GM23338 (cell line): ENCODE results near the gene SURF1. TPM values are rescaled to one million over a fixed set of nuclear protein-coding genes. Genes with fewer than 3 reads are reported as not detected.
"Not testable (repeated sequence)": the region's sequence is repeated elsewhere in the genome, so short reads cannot be mapped to it uniquely, and the experiment has no call there.

Experiments used
- ATAC-seq: fragments of 200-7000 bp; cut with Tn5 transposase; 3 replicates; pipeline ENCODE4 v1.9.1; 2020
- DNase-seq: peaks from one replicate; pipeline ENCODE4 v3.0.0-alpha.2; 2015; ENCODE audit warnings: low spot score
- H2AFZ ChIP-seq: fragments of 200-600 bp; sonication (generic); 2 replicates; pipeline ENCODE4 v1.8.0; 2016; ENCODE audit warnings: antibody characterized with exemption, mild to moderate bottlenecking, moderate library complexity
- H3F3A ChIP-seq: fragments of 200-600 bp; sonication (generic); replicated peaks from 2 replicates; pipeline ENCODE4 v1.8.0; 2017; ENCODE audit warnings: antibody characterized with exemption, mixed run types, low read depth
- H3K27ac ChIP-seq: fragments of 200-600 bp; sonication (generic); 2 replicates; pipeline ENCODE4 v1.6.1; 2016; ENCODE audit warnings: low read depth
- H3K27me3 ChIP-seq: fragments of 200-600 bp; sonication (generic); 2 replicates; pipeline ENCODE4 v1.8.0; 2016; ENCODE audit warnings: mild to moderate bottlenecking, mixed run types, moderate library complexity; ENCODE audit not compliant: insufficient read depth
- H3K36me3 ChIP-seq: fragments of 200-600 bp; sonication (generic); 2 replicates; pipeline ENCODE4 v1.8.0; 2016; ENCODE audit warnings: mild to moderate bottlenecking; ENCODE audit not compliant: insufficient read depth
- H3K4me1 ChIP-seq: fragments of 200-600 bp; sonication (generic); 2 replicates; pipeline ENCODE4 v1.8.0; 2016; ENCODE audit warnings: mild to moderate bottlenecking, moderate library complexity; ENCODE audit not compliant: insufficient read depth
- H3K4me2 ChIP-seq: fragments of 200-600 bp; sonication (generic); 2 replicates; pipeline ENCODE4 v1.7.1; 2017; ENCODE audit warnings: mixed run types
- H3K4me3 ChIP-seq: fragments of 200-600 bp; sonication (generic); 2 replicates; pipeline ENCODE4 v1.6.1; 2016; ENCODE audit warnings: mixed run types
- H3K79me2 ChIP-seq: fragments of 200-600 bp; sonication (generic); replicated peaks from 2 replicates; pipeline ENCODE4 v1.8.0; 2017; ENCODE audit warnings: mild to moderate bottlenecking; ENCODE audit not compliant: insufficient read depth
- H3K9me2 ChIP-seq: fragments of 200-600 bp; sonication (generic); 2 replicates; pipeline ENCODE4 v1.8.0; 2017; ENCODE audit not compliant: insufficient read depth
- H4K20me1 ChIP-seq: fragments of 200-600 bp; sonication (generic); replicated peaks from 2 replicates; pipeline ENCODE4 v1.8.0; 2017; ENCODE audit warnings: mild to moderate bottlenecking; ENCODE audit not compliant: insufficient read depth
- H3K27ac Mint-ChIP-seq: 2 replicates; pipeline ENCODE4 v1.8.0; 2020; ENCODE audit warnings: inconsistent platforms, mild to moderate bottlenecking, moderate library complexity, mixed read lengths
- H3K27me3 Mint-ChIP-seq: 3 replicates; pipeline ENCODE4 v1.8.0; 2022; ENCODE audit warnings: low read depth, mild to moderate bottlenecking, moderate library complexity, mixed read lengths, inconsistent platforms; ENCODE audit not compliant: insufficient read depth, poor library complexity
- H3K36me3 Mint-ChIP-seq: 3 replicates; pipeline ENCODE4 v1.8.0; 2021; ENCODE audit warnings: low read depth, mild to moderate bottlenecking, inconsistent platforms, moderate library complexity, mixed read lengths
- H3K4me1 Mint-ChIP-seq: 3 replicates; pipeline ENCODE4 v1.8.0; 2020; ENCODE audit warnings: mild to moderate bottlenecking, inconsistent platforms, mixed read lengths
- H3K4me3 Mint-ChIP-seq: 3 replicates; pipeline ENCODE4 v1.8.0; 2021; ENCODE audit warnings: moderate library complexity, mild to moderate bottlenecking, inconsistent platforms, mixed read lengths
- H3K9me3 Mint-ChIP-seq: 3 replicates; pipeline ENCODE4 v1.8.0; 2020; ENCODE audit warnings: moderate library complexity, mild to moderate bottlenecking, inconsistent platforms, mixed read lengths
- CREB1 ChIP-seq: fragments of 250-450 bp; sonication (Bioruptor Pico); IDR thresholded peaks from 2 replicates; pipeline ENCODE4 v1.5.0; 2020; ENCODE audit warnings: low read depth, mild to moderate bottlenecking, moderate library complexity
- CTCF ChIP-seq, 2 experiments: fragments of 200-600 bp in 1 of 2; sonication (generic) in 1 of 2; conservative IDR thresholded peaks; 2 replicates each; pipeline versions ENCODE4 v1.5.1 to v1.6.1; 2016 to 2017; ENCODE audit warnings: antibody characterized with exemption in 2 of 2, low read depth in 2 of 2, mild to moderate bottlenecking in 2 of 2, moderate library complexity in 1 of 2
- ETS1 ChIP-seq: IDR thresholded peaks from 2 replicates; pipeline ENCODE4 v1.6.1; 2016; ENCODE audit warnings: antibody characterized with exemption
- EZH2phosphoT487 ChIP-seq: fragments of 200-600 bp; sonication (generic); IDR thresholded peaks from one replicate; pipeline ENCODE4 v1.8.1; 2018; ENCODE audit warnings: antibody characterized with exemption; ENCODE audit not compliant: unreplicated experiment
- JUNB ChIP-seq: IDR thresholded peaks from one replicate; pipeline ENCODE4 v1.6.1; 2016; ENCODE audit warnings: antibody characterized with exemption; ENCODE audit not compliant: unreplicated experiment
- NANOG ChIP-seq: IDR thresholded peaks from 2 replicates; pipeline ENCODE4 v1.6.1; 2016; ENCODE audit warnings: antibody characterized with exemption, borderline replicate concordance
- REST ChIP-seq: IDR thresholded peaks from one replicate; pipeline ENCODE4 v1.6.1; 2018; ENCODE audit warnings: antibody characterized with exemption; ENCODE audit not compliant: unreplicated experiment
- STAT1 ChIP-seq: IDR thresholded peaks from one replicate; pipeline ENCODE4 v1.6.1; 2016; ENCODE audit warnings: antibody characterized with exemption; ENCODE audit not compliant: unreplicated experiment
- polyA plus RNA-seq: library from polyadenylated mRNA; unstranded; fragments of >200 nt; fragmentation: Nextera tagmentation; extraction: Ambion mirVana; gene quantifications from 2 replicates; pipeline ENCODE4 v1.2.1, GENCODE V29; 2016
- total RNA-seq: library from RNA; depleted of rRNA; stranded (reverse); fragments of >200 nt; shearing (Covaris generic); gene quantifications from 2 replicates; pipeline ENCODE4 v1.2.3, GENCODE V29; 2014

Gene SURF1
- total and polyA plus RNA-seq, 2 experiments from 2014 or later = 39.1 to 52.6 TPM

- DNase-seq, H2AFZ ChIP-seq, H4K20me1 ChIP-seq, H3K27me3 ChIP-seq, H3K4me1 ChIP-seq, H3F3A ChIP-seq, H3K27ac ChIP-seq, H3K4me1 Mint-ChIP-seq, H3K4me3 ChIP-seq, H3K4me3 Mint-ChIP-seq, H3K36me3 ChIP-seq, ATAC-seq, H3K79me2 ChIP-seq, H3K4me2 ChIP-seq, H3K27ac Mint-ChIP-seq, H3K9me2 ChIP-seq: not testable (repeated sequence)
- Mint-ChIP-seq H3K36me3 (peaks cover 36% of the 10 kb centered on the region), H3K27me3 (peaks cover 16% of the 10 kb centered on the region), H3K9me3 (peaks cover 31% of the 10 kb centered on the region)
Observed at GRCh38 chr9:133327021-133327420, 29.3 kb downstream of the SURF1 start.

DNA sequence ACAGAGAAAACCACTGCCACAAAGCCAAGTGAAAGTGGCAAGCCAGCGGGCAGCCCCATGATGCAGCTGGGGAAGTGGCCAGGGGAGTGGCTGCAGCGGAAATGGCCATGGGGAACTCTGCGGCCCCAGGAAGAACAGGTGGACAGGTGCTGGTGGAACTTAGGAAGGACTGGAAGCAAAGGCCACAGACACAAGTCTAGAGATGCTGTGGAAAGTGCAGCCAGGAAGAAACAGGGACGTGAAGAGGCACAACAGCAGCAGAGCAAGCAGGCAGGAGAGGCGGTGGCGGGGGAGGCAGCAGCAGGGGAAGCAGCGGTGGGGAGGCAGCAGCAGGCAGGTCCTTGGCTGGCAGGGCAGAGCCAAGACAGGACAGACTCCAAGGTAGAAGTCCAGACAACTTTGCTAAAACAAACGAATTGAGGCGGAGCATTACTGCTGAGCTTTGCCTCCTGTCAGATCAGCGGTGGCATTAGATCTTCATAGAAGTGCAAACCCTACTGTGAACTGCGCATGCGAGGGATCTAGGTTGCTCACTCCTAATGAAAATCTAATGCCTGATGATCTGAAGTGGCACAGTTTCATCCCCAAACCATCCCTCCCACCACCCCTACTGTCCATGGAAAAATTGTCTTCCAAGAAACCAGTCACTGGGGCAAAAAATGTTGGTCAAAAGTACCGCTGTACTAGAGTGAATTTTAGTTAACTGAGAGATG, 32.1 kb downstream of the SURF1 start:
- Mint-ChIP-seq H3K9me3 (peaks cover 31% of the 10 kb centered on the region), H3K27ac (no peak overlapping the region), H3K27me3 (peaks cover 18% of the 10 kb centered on the region), H3K36me3 (peaks cover 14% of the 10 kb centered on the region), H3K4me1 (no peaks in the 10 kb centered on the region; the same call in 2 of the 3 replicates), H3K4me3 (no peak overlapping the region)
- Histone ChIP-seq H3K36me3 (no peaks in the 10 kb centered on the region), H2AFZ (no peak overlapping the region), H3K4me2 (no peak overlapping the region), H3K27ac (no peak overlapping the region), H3F3A (no peaks in the 10 kb centered on the region), H3K4me3 (no peak overlapping the region), H4K20me1 (no peaks in the 10 kb centered on the region), H3K4me1 (no peaks in the 10 kb centered on the region), H3K79me2 (no peaks in the 10 kb centered on the region), H3K27me3 (no peaks in the 10 kb centered on the region), H3K9me2 (no peaks in the 10 kb centered on the region)
- DNase-seq (no peak), ATAC-seq (no peak)
- TF ChIP-seq EZH2phosphoT487 (no peak), NANOG (no peak), REST (no peak), JUNB (no peak), CREB1 (CRISPR knock-in tag) (no peak), STAT1 (no peak), CTCF (conservative IDR thresholded peaks at IDR 0.05; ENCODE audit: low read depth in 2 of 2) (no peak), ETS1 (no peak)
